Embryonic facial prominence (tissue), 1 donor: ENCODE measurements around the gene MAGI2.
"Not testable (repeated sequence)": the region's sequence is repeated elsewhere in the genome, so short reads cannot be mapped to it uniquely, and the experiment has no call there.

ENCODE experiments used
- DNase-seq: peaks from one replicate; pipeline ENCODE4 v3.0.0-alpha.2; 2016; ENCODE audit errors: extremely low spot score

Gene MAGI2

GRCh38 chr7:78359836-78360235 lies 1093.6 kb downstream of the MAGI2 start:
- no peak for DNase-seq

GRCh38 chr7:78357709-78358108 lies 1095.8 kb downstream of the MAGI2 start:
- DNase-seq, result no peak

- no peak for DNase-seq
Observed at GRCh38 chr7:78355834-78356233, 1097.6 kb downstream of the MAGI2 start.

- DNase-seq, result no peak
Observed at GRCh38 chr7:78350926-78351325, 1102.5 kb downstream of the MAGI2 start.

GRCh38 chr7:78350391-78350790 lies 1103.1 kb downstream of the MAGI2 start:
- no peak for DNase-seq

- no peak for DNase-seq
Observed at GRCh38 chr7:78346827-78347226, 1106.6 kb downstream of the MAGI2 start.

GRCh38 chr7:78345979-78346378 lies 1107.5 kb downstream of the MAGI2 start:
- no peak for DNase-seq

GRCh38 chr7:78345293-78345911 lies 1108.1 kb downstream of the MAGI2 start:
- no peak for DNase-seq

GRCh38 chr7:78334426-78334825 lies 1119.0 kb downstream of the MAGI2 start:
- DNase-seq, result no peak

- no peak for DNase-seq
Observed at GRCh38 chr7:78333530-78334425, 1119.7 kb downstream of the MAGI2 start.

GRCh38 chr7:78329001-78329655 lies 1124.3 kb downstream of the MAGI2 start:
- no peak for DNase-seq

GRCh38 chr7:78327718-78328117 lies 1125.7 kb downstream of the MAGI2 start:
- DNase-seq, result no peak

GRCh38 chr7:78326876-78327275 lies 1126.6 kb downstream of the MAGI2 start:
- no peak for DNase-seq

GRCh38 chr7:78326189-78326588 lies 1127.3 kb downstream of the MAGI2 start:
- no peak for DNase-seq

- no peak for DNase-seq
Observed at GRCh38 chr7:78323118-78323517, 1130.3 kb downstream of the MAGI2 start.

GRCh38 chr7:78322231-78322630 lies 1131.2 kb downstream of the MAGI2 start:
- DNase-seq, result not testable (repeated sequence)

GRCh38 chr7:78317371-78317770 lies 1136.1 kb downstream of the MAGI2 start:
- DNase-seq, result no peak

- DNase-seq, result no peak
Observed at GRCh38 chr7:78316110-78316509, 1137.4 kb downstream of the MAGI2 start.

- no peak for DNase-seq
Observed at GRCh38 chr7:78315119-78315518, 1138.3 kb downstream of the MAGI2 start.

- no peak for DNase-seq
Observed at GRCh38 chr7:78311181-78311580, 1142.3 kb downstream of the MAGI2 start.

- DNase-seq, result no peak
Observed at GRCh38 chr7:78307892-78308291, 1145.6 kb downstream of the MAGI2 start.

GRCh38 chr7:78306634-78307033 lies 1146.8 kb downstream of the MAGI2 start:
- DNase-seq, result no peak

- DNase-seq, result no peak
Observed at GRCh38 chr7:78301407-78301806, 1152.1 kb downstream of the MAGI2 start.
